ENCODE measurements around the gene APOBEC2. TPM values are rescaled to one million over a fixed set of nuclear protein-coding genes. Genes with fewer than 3 reads are reported as not detected.

Gene APOBEC2
- total RNA-seq, 1 donor from 2014 or later, result not detected

- DNase-seq (ENCODE audit: low read depth), result peak; percentile 40
- Histone ChIP-seq H3K4me3 (ENCODE audit: low read depth, low read length) (no peak overlapping the region), H3K36me3 (ENCODE audit: control insufficient read depth, insufficient read depth, low read length) (peaks cover 12% of the 10 kb centered on the region), H3K27me3 (ENCODE audit: control insufficient read depth, insufficient read depth, low read length) (no peaks in the 10 kb centered on the region)
- TF ChIP-seq CTCF (IDR thresholded peaks at IDR 0.05; ENCODE audit: insufficient read depth, low read length, severe bottlenecking), result no peak
- FAIRE-seq, result no peak
Measured at GRCh38 chr6:41077536-41077935, 24.5 kb downstream of the APOBEC2 start.

GRCh38 chr6:41078101-41078500 lies 25.1 kb downstream of the APOBEC2 start:
- H3K27me3 ChIP-seq (ENCODE audit: control insufficient read depth, insufficient read depth, low read length), result no peaks in the 10 kb centered on the region
- H3K36me3 ChIP-seq (ENCODE audit: control insufficient read depth, insufficient read depth, low read length), result peaks cover 12% of the 10 kb centered on the region
- DNase-seq (ENCODE audit: low read depth) (no peak), FAIRE-seq (no peak)
- no peak for TF ChIP-seq CTCF (IDR thresholded peaks at IDR 0.05; ENCODE audit: insufficient read depth, low read length, severe bottlenecking)
- no peak overlapping the region for H3K4me3 ChIP-seq (ENCODE audit: low read depth, low read length)

GRCh38 chr6:41079080-41079479 lies 26.1 kb downstream of the APOBEC2 start:
- TF ChIP-seq CTCF (IDR thresholded peaks at IDR 0.05; ENCODE audit: insufficient read depth, low read length, severe bottlenecking), result no peak
- Histone ChIP-seq H3K4me3 (ENCODE audit: low read depth, low read length) (no peak overlapping the region), H3K27me3 (ENCODE audit: control insufficient read depth, insufficient read depth, low read length) (no peaks in the 10 kb centered on the region), H3K36me3 (ENCODE audit: control insufficient read depth, insufficient read depth, low read length) (peaks cover 13% of the 10 kb centered on the region)
- DNase-seq (ENCODE audit: low read depth), result no peak
- FAIRE-seq, result no peak

- H3K4me3 ChIP-seq (ENCODE audit: low read depth, low read length), result no peak overlapping the region
- H3K36me3 ChIP-seq (ENCODE audit: control insufficient read depth, insufficient read depth, low read length), result peaks cover 13% of the 10 kb centered on the region
- no peak for FAIRE-seq
- TF ChIP-seq CTCF (IDR thresholded peaks at IDR 0.05; ENCODE audit: insufficient read depth, low read length, severe bottlenecking), result no peak
- DNase-seq (ENCODE audit: low read depth), result no peak
- H3K27me3 ChIP-seq (ENCODE audit: control insufficient read depth, insufficient read depth, low read length), result no peaks in the 10 kb centered on the region
Measured at GRCh38 chr6:41080621-41081020, 27.6 kb downstream of the APOBEC2 start.

GRCh38 chr6:41083072-41083471 lies 30.1 kb downstream of the APOBEC2 start:
- no peak overlapping the region for H3K4me3 ChIP-seq (ENCODE audit: low read depth, low read length)
- DNase-seq (ENCODE audit: low read depth) (no peak), FAIRE-seq (no peak)
- no peak for TF ChIP-seq CTCF (IDR thresholded peaks at IDR 0.05; ENCODE audit: insufficient read depth, low read length, severe bottlenecking)
- H3K36me3 ChIP-seq (ENCODE audit: control insufficient read depth, insufficient read depth, low read length), result peaks cover 15% of the 10 kb centered on the region
- H3K27me3 ChIP-seq (ENCODE audit: control insufficient read depth, insufficient read depth, low read length), result no peaks in the 10 kb centered on the region

- FAIRE-seq, result no peak
- H3K27me3 ChIP-seq (ENCODE audit: control insufficient read depth, insufficient read depth, low read length), result no peaks in the 10 kb centered on the region
- peaks cover 11% of the 10 kb centered on the region for H3K36me3 ChIP-seq (ENCODE audit: control insufficient read depth, insufficient read depth, low read length)
Measured at GRCh38 chr6:41085182-41085581, 32.2 kb downstream of the APOBEC2 start.

More at GRCh38 chr6:41085182-41085581, 32.2 kb downstream of the APOBEC2 start:
- no peak for DNase-seq (ENCODE audit: low read depth)
- no peak overlapping the region for H3K4me3 ChIP-seq (ENCODE audit: low read depth, low read length)
- TF ChIP-seq CTCF (IDR thresholded peaks at IDR 0.05; ENCODE audit: insufficient read depth, low read length, severe bottlenecking), result no peak
